H1 (cell line): ENCODE measurements around the gene NR2F1-AS1. TPM values are rescaled to one million over a fixed set of nuclear protein-coding genes. Genes with fewer than 3 reads are reported as not detected.

Experiments used
- CTCF ChIA-PET: fragments of 300-600 bp; sonication (Branson Sonifier 250); formaldehyde crosslinking; loops from one replicate; lab custom pipeline; 2021; ENCODE audit not compliant: partially characterized antibody; lab: Charles Lee
- POLR2A ChIA-PET: fragments of 300-600 bp; sonication (Branson Sonifier 250); formaldehyde crosslinking; loops from one replicate; lab custom pipeline; 2021; ENCODE audit warnings: inconsistent platforms; ENCODE audit not compliant: partially characterized antibody; lab: Charles Lee
- DNase-seq, 2 experiments: peaks; one replicate each; pipeline versions ENCODE4 v3.0.0 to v3.0.0-alpha.2; 2010 to 2022; ENCODE audit warnings: low spot score in 2 of 2, low read depth in 1 of 2, mixed read lengths in 1 of 2
- FAIRE-seq: peaks from 2 replicates; lab custom pipeline; 2011; peaks lifted over from hg19 to GRCh38; lab: Jason Lieb, UNC
- H2AFZ ChIP-seq: 2 replicates; pipeline ENCODE4 v1.8.1; 2012; ENCODE audit warnings: low read length, inconsistent platforms
- H2AK5ac ChIP-seq: 2 replicates; pipeline ENCODE4 v1.6.1; 2013; ENCODE audit warnings: low read depth, low read length
- H2BK120ac ChIP-seq: replicated peaks from 2 replicates; pipeline ENCODE3; 2013; ENCODE audit warnings: low read depth, low read length, inconsistent platforms
- H2BK12ac ChIP-seq: 2 replicates; pipeline ENCODE4 v1.6.1; 2013; ENCODE audit warnings: low read depth, low read length
- H2BK15ac ChIP-seq: 2 replicates; pipeline ENCODE4 v1.6.1; 2013; ENCODE audit warnings: low read length
- H2BK20ac ChIP-seq: 2 replicates; pipeline ENCODE4 v1.6.1; 2013; ENCODE audit warnings: low read length
- H2BK5ac ChIP-seq: 2 replicates; pipeline ENCODE4 v1.6.1; 2013; ENCODE audit warnings: low read depth, low read length
- H3K14ac ChIP-seq: 2 replicates; pipeline ENCODE4 v1.6.1; 2013; ENCODE audit warnings: inconsistent platforms; ENCODE audit not compliant: insufficient read length
- H3K18ac ChIP-seq: 2 replicates; pipeline ENCODE4 v1.6.1; 2013; ENCODE audit warnings: low read length; ENCODE audit errors: extremely low read depth
- H3K23ac ChIP-seq: 2 replicates; pipeline ENCODE4 v1.6.1; 2013; ENCODE audit warnings: inconsistent platforms; ENCODE audit not compliant: insufficient read length
- H3K23me2 ChIP-seq: 2 replicates; pipeline ENCODE4 v1.6.1; 2013; ENCODE audit warnings: low read depth, low read length
- H3K27ac ChIP-seq: 2 replicates; pipeline ENCODE4 v1.6.1; 2011; ENCODE audit warnings: low read depth, low read length, inconsistent platforms
- H3K27me3 ChIP-seq, 4 experiments: replicated peaks in 1 of 4; 1 replicate in 1 of 4; 2 replicates in 3 of 4; pipeline versions ENCODE4 v1.6.1 to v1.8.1; 2011 to 2013; ENCODE audit warnings: low read length in 3 of 4, mild to moderate bottlenecking in 3 of 4, inconsistent platforms in 2 of 4, mixed read lengths in 2 of 4, moderate library complexity in 1 of 4; ENCODE audit not compliant: control insufficient read depth in 3 of 4, insufficient read depth in 3 of 4; ENCODE audit errors: extremely low read depth in 1 of 4
- H3K36me3 ChIP-seq, 4 experiments: 2 replicates each; pipeline versions ENCODE4 v1.6.1 to v1.8.1; 2011 to 2013; ENCODE audit warnings: mild to moderate bottlenecking in 4 of 4, low read length in 3 of 4, moderate library complexity in 2 of 4, control low read depth in 1 of 4, inconsistent platforms in 1 of 4; ENCODE audit not compliant: insufficient read depth in 4 of 4, control insufficient read depth in 2 of 4
- H3K4ac ChIP-seq: replicated peaks from 2 replicates; pipeline ENCODE3; 2013; ENCODE audit warnings: low read length, low read depth, mixed read lengths, inconsistent platforms; ENCODE audit not compliant: insufficient read length
- H3K4me1 ChIP-seq, 4 experiments: replicated peaks in 1 of 4; 1 replicate in 1 of 4; 2 replicates in 3 of 4; pipeline versions ENCODE4 v1.6.1 to v1.8.1; 2011 to 2013; ENCODE audit warnings: low read length in 3 of 4, inconsistent platforms in 2 of 4, mixed read lengths in 1 of 4; ENCODE audit not compliant: insufficient read depth in 4 of 4, control insufficient read depth in 3 of 4
- H3K4me2 ChIP-seq, 2 experiments: 2 replicates each; pipeline versions ENCODE4 v1.6.1 to v1.8.1; 2011 to 2013; ENCODE audit warnings: low read depth in 2 of 2, low read length in 2 of 2, control low read depth in 1 of 2, inconsistent platforms in 1 of 2, mild to moderate bottlenecking in 1 of 2; ENCODE audit not compliant: insufficient read depth in 1 of 2
- H3K4me3 ChIP-seq, 4 experiments: fragments of 200-600, 300-600 bp in 1 of 4; sonication (generic), shearing (Covaris generic), sonication (Bioruptor Twin) in 1 of 4; 2 replicates each; pipeline versions ENCODE4 v1.5.1 to v1.8.1; 2011 to 2016; ENCODE audit warnings: low read length in 4 of 4, low read depth in 3 of 4, control low read depth in 2 of 4, inconsistent platforms in 2 of 4, mild to moderate bottlenecking in 2 of 4, mixed read lengths in 1 of 4, moderate library complexity in 1 of 4; ENCODE audit not compliant: insufficient read depth in 2 of 4; ENCODE audit errors: extremely low read depth in 1 of 4
- H3K56ac ChIP-seq: replicated peaks from 2 replicates; pipeline ENCODE3; 2013; ENCODE audit warnings: low read depth, mild to moderate bottlenecking, mixed read lengths, low read length, inconsistent platforms; ENCODE audit not compliant: insufficient read length
- H3K79me1 ChIP-seq: 2 replicates; pipeline ENCODE4 v1.6.1; 2013; ENCODE audit warnings: low read depth, low read length, control low read depth
- H3K79me2 ChIP-seq, 2 experiments: 2 replicates each; pipeline versions ENCODE4 v1.6.1 to v1.8.1; 2012 to 2013; ENCODE audit warnings: low read length in 2 of 2, mild to moderate bottlenecking in 2 of 2, inconsistent platforms in 1 of 2; ENCODE audit not compliant: insufficient read depth in 2 of 2, control insufficient read depth in 1 of 2
- H3K9ac ChIP-seq, 4 experiments: replicated peaks in 1 of 4; 1 replicate in 1 of 4; 2 replicates in 3 of 4; pipeline versions ENCODE4 v1.6.1 to v1.8.1; 2011 to 2013; ENCODE audit warnings: low read depth in 3 of 4, low read length in 3 of 4, control low read depth in 2 of 4, mild to moderate bottlenecking in 2 of 4, moderate library complexity in 2 of 4, inconsistent platforms in 1 of 4; ENCODE audit errors: extremely low read depth in 1 of 4
- H3K9me3 ChIP-seq, 2 experiments: 2 replicates each; pipeline versions ENCODE4 v1.6.1 to v1.8.1; 2012 to 2013; ENCODE audit warnings: mild to moderate bottlenecking in 2 of 2, moderate library complexity in 2 of 2, control low read depth in 1 of 2, inconsistent platforms in 1 of 2, low read depth in 1 of 2, low read length in 1 of 2, mixed read lengths in 1 of 2; ENCODE audit not compliant: insufficient read depth in 2 of 2
- H4K20me1 ChIP-seq, 2 experiments: replicated peaks in 1 of 2; 2 replicates each; pipeline versions ENCODE3 to v1.8.1; 2011 to 2013; ENCODE audit warnings: inconsistent platforms in 2 of 2, low read length in 2 of 2, mild to moderate bottlenecking in 1 of 2; ENCODE audit not compliant: insufficient read depth in 2 of 2, control insufficient read depth in 1 of 2
- H4K5ac ChIP-seq: 2 replicates; pipeline ENCODE4 v1.6.1; 2013; ENCODE audit warnings: low read length, low read depth, mixed read lengths, inconsistent platforms; ENCODE audit not compliant: insufficient read length
- H4K8ac ChIP-seq: 2 replicates; pipeline ENCODE4 v1.8.0; 2013; ENCODE audit warnings: mild to moderate bottlenecking, moderate library complexity, low read length, inconsistent platforms; ENCODE audit not compliant: insufficient read depth; ENCODE audit errors: extremely low read depth
- H4K91ac ChIP-seq: replicated peaks from 2 replicates; pipeline ENCODE3; 2013; ENCODE audit warnings: low read length, mixed read lengths, inconsistent platforms; ENCODE audit not compliant: insufficient read length
- EGR1 ChIP-seq: IDR thresholded peaks from 2 replicates; pipeline ENCODE4 v1.6.1; 2011; ENCODE audit warnings: low read depth, low read length, borderline replicate concordance
- EZH2 ChIP-seq: fragments of 200-600 bp; sonication (generic); IDR thresholded peaks from 2 replicates; pipeline ENCODE4 v1.7.1; 2012; ENCODE audit warnings: low read depth, mild to moderate bottlenecking, moderate library complexity, low read length, inconsistent platforms; ENCODE audit not compliant: severe bottlenecking
- KDM5A ChIP-seq: fragments of 200-600 bp; IDR thresholded peaks from 2 replicates; pipeline ENCODE4 v1.7.1; 2012; ENCODE audit warnings: mild to moderate bottlenecking, low read length, inconsistent platforms, mixed read lengths
- MAX ChIP-seq: IDR thresholded peaks from 2 replicates; pipeline ENCODE4 v1.6.1; 2012; ENCODE audit warnings: inconsistent platforms
- PHF8 ChIP-seq: fragments of 200-600 bp; sonication (generic); conservative IDR thresholded peaks from 2 replicates; pipeline ENCODE4 v1.7.1; 2012; ENCODE audit warnings: low read depth, mild to moderate bottlenecking, inconsistent platforms, low read length, moderate library complexity
- SUZ12 ChIP-seq: fragments of 200-600 bp; sonication (generic); IDR thresholded peaks from 2 replicates; pipeline ENCODE4 v1.6.1; 2012; ENCODE audit warnings: mild to moderate bottlenecking, inconsistent platforms, low read length, moderate library complexity, mixed read lengths
- WGBS, 2 experiments: shearing (Covaris generic) in 1 of 2; methylation state at CpG; one replicate each; pipeline versions ENCODE4 v1.1.6 to v1.1.7; 2013 to 2015; ENCODE audit warnings: low lambda C conversion rate in 2 of 2, mixed read lengths in 2 of 2, inconsistent platforms in 1 of 2, low coverage in 1 of 2, missing lambda C conversion rate in 1 of 2; ENCODE audit not compliant: insufficient replicate concordance in 2 of 2, insufficient coverage in 1 of 2, insufficient read length in 1 of 2; ENCODE audit errors: extremely low coverage in 1 of 2, missing lambda C conversion rate in 1 of 2; 5-methylcytosine and 5-hydroxymethylcytosine counted together
- polyA plus RNA-seq, 7 experiments: library from polyadenylated mRNA; depleted of rRNA in 3 of 7; stranded (reverse) in 5 of 7; unstranded in 2 of 7; fragments of >200 nt in 5 of 7; fragments of 200-250 nt in 2 of 7; gene quantifications; 1 replicate in 5 of 7; 2 replicates in 1 of 7; 4 replicates in 1 of 7; pipeline versions ENCODE4 v1.2.1 to v1.2.3, GENCODE V29; 2011 to 2013; ENCODE audit warnings: missing spikeins in 2 of 7, mixed read lengths in 2 of 7
- total RNA-seq: library from RNA; stranded (reverse); fragmentation: NEBNext Ultra II Directional; extraction: Animal tissue kit (Norgen Biotek cat#: 25700); gene quantifications from 2 replicates; pipeline ENCODE4 v1.2.1, GENCODE V29; 2021
- TF ChIP-seq, protein P1 (sequence below): IDR thresholded peaks from 2 replicates; pipeline ENCODE4 v1.6.1; 2011; ENCODE audit warnings: low read depth, mild to moderate bottlenecking, low read length; ENCODE audit not compliant: insufficient read depth

NR2F1-AS1 gene
- total and polyA plus RNA-seq, 2 of the 8 experiments (the other 6 are each of a cell fraction or from before 2014, with no cell fraction given): 1.6 to 5.6 TPM

- Histone ChIP-seq H3K79me1 (no peaks in the 10 kb centered on the region), H3K56ac (no peak overlapping the region), H3K4me3 (no peak overlapping the region), H3K27me3 (peaks cover 94 to 100% (median 99%) of the 10 kb centered on the region in 4 experiments), H2BK12ac (no peak overlapping the region), H3K14ac (no peak overlapping the region), H4K8ac (no peak overlapping the region), H3K36me3 (peaks cover 0 to 2% (median 0%) of the 10 kb centered on the region in 4 experiments; a peak in 1 of 8 replicates), H2AK5ac (no peak overlapping the region), H3K79me2 (no peaks in the 10 kb centered on the region), H3K27ac (no peak overlapping the region), H2BK15ac (no peak overlapping the region), H3K4me1 (peaks cover 8 to 44% (median 26%) of the 10 kb centered on the region in 4 experiments), H4K20me1 (peaks cover 10 to 28% of the 10 kb centered on the region in 2 experiments), H3K4ac (no peak overlapping the region), H2BK20ac (no peak overlapping the region), H3K4me2 (no peak overlapping the region), H3K23ac (no peak overlapping the region), H3K18ac (no peak overlapping the region), H2AFZ (no peak overlapping the region), H4K91ac (no peak overlapping the region), H2BK120ac (no peak overlapping the region), H3K9me3 (no peaks in the 10 kb centered on the region), H4K5ac (no peak overlapping the region), H3K23me2 (peaks cover 10% of the 10 kb centered on the region; the same call in 1 of the 2 replicates), H3K9ac (no peak overlapping the region), H2BK5ac (no peak overlapping the region)
- WGBS, 2 experiments: 28% methylated on average over 6 of the region's 6 CpGs; no CpG with 5 or more reads in 1 of the 2 experiments
- DNase-seq: no peak
- ChIA-PET CTCF (interaction anchor here (0.7 to 1.0 kb wide), 4 partner anchors 10 to 690 kb away, joined by 3 read pairs; no protein-coding TSS in a partner anchor), POLR2A (no interaction called here)
- no peak for FAIRE-seq
- TF ChIP-seq PHF8: no peak
- TF ChIP-seq, protein P1, sequence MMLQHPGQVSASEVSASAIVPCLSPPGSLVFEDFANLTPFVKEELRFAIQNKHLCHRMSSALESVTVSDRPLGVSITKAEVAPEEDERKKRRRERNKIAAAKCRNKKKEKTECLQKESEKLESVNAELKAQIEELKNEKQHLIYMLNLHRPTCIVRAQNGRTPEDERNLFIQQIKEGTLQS: no peak
- TF ChIP-seq EZH2: peak; percentile 19
- TF ChIP-seq EGR1: no peak
- no peak for TF ChIP-seq KDM5A
- peak; percentile 21 for TF ChIP-seq SUZ12
- TF ChIP-seq MAX: no peak
These were observed 5.3 kb downstream of the NR2F1-AS1 start for GRCh38 chr5:93575461-93576414.
